ENCODE results near the gene HIP1R.
A peak's percentile ranks its signal among the peaks of the same experiment; 100 is the strongest.
"Not testable (repeated sequence)": the region's sequence is repeated elsewhere in the genome, so short reads cannot be mapped to it uniquely, and the experiment has no call there.

HIP1R gene

GRCh38 chr12:122875590-122876220, 40.4 kb downstream of the HIP1R start:
- Histone ChIP-seq H2BK5ac (ENCODE audit: low read depth, low read length, poor library complexity, severe bottlenecking) (no peak overlapping the region), H3K23ac (ENCODE audit: low read length in 2 of 2) (no peak overlapping the region), H2AK5ac (ENCODE audit: low read length, severe bottlenecking) (no peak overlapping the region), H3K4ac (ENCODE audit: low read depth in 1 of 2, low read length in 2 of 2) (no peak overlapping the region), H3K14ac (ENCODE audit: low read length in 2 of 2) (no peak overlapping the region), H2BK120ac (ENCODE audit: low read depth, low read length) (no peak overlapping the region), H4K91ac (ENCODE audit: low read length) (no peak overlapping the region), H2AFZ (ENCODE audit: low read depth, low read length) (no peak overlapping the region), H3K4me2 (ENCODE audit: low read length, poor library complexity, severe bottlenecking) (no peak overlapping the region), H3K27me3 (ENCODE audit: control insufficient read depth in 1 of 2, insufficient read depth in 1 of 2, low read length in 2 of 2) (no peaks in the 10 kb centered on the region), H3K27ac (ENCODE audit: low read length, poor library complexity, severe bottlenecking) (no peak overlapping the region), H2BK15ac (ENCODE audit: low read depth, poor library complexity, severe bottlenecking) (no peak overlapping the region), H3K9me3 (ENCODE audit: control insufficient read depth, low read length) (no peaks in the 10 kb centered on the region), H3K4me3 (ENCODE audit: insufficient read depth in 1 of 2, low read depth in 1 of 2, low read length in 2 of 2) (no peak overlapping the region), H3K9ac (ENCODE audit: low read length) (no peak overlapping the region), H3K4me1 (ENCODE audit: control insufficient read depth, insufficient read depth, low read depth, low read length) (peaks cover 40% of the 10 kb centered on the region), H2BK12ac (ENCODE audit: low read length in 2 of 2) (no peak overlapping the region), H3K36me3 (ENCODE audit: control insufficient read depth in 1 of 2, insufficient read depth in 2 of 2, low read depth in 1 of 2, low read length in 2 of 2) (peaks cover 4 to 8% of the 10 kb centered on the region in 2 experiments), H4K8ac (ENCODE audit: low read length) (no peak overlapping the region), H3K18ac (ENCODE audit: low read depth in 1 of 2, low read length in 2 of 2) (no peak overlapping the region), H3K79me1 (replicated peaks; ENCODE audit: low read length, poor library complexity, severe bottlenecking) (peaks cover 3% of the 10 kb centered on the region)
- WGBS = 85% methylated on average over 4 of the region's 7 CpGs
- no peak for DNase-seq

GRCh38 chr12:122876281-122876680, 41.0 kb downstream of the HIP1R start:
- H2BK12ac ChIP-seq (ENCODE audit: low read length in 2 of 2); H3K4me2 ChIP-seq (ENCODE audit: low read length, poor library complexity, severe bottlenecking); H3K36me3 ChIP-seq (ENCODE audit: control insufficient read depth in 1 of 2, insufficient read depth in 2 of 2, low read depth in 1 of 2, low read length in 2 of 2); H4K8ac ChIP-seq (ENCODE audit: low read length); H2AFZ ChIP-seq (ENCODE audit: low read depth, low read length); H3K18ac ChIP-seq (ENCODE audit: low read depth in 1 of 2, low read length in 2 of 2); H3K9me3 ChIP-seq (ENCODE audit: control insufficient read depth, low read length); H3K23ac ChIP-seq (ENCODE audit: low read length in 2 of 2); H3K9ac ChIP-seq (ENCODE audit: low read length); H3K14ac ChIP-seq (ENCODE audit: low read length in 2 of 2); H3K4me3 ChIP-seq (ENCODE audit: insufficient read depth in 1 of 2, low read depth in 1 of 2, low read length in 2 of 2); H3K27ac ChIP-seq (ENCODE audit: low read length, poor library complexity, severe bottlenecking); H2BK120ac ChIP-seq (ENCODE audit: low read depth, low read length); H2BK15ac ChIP-seq (ENCODE audit: low read depth, poor library complexity, severe bottlenecking); H3K79me1 ChIP-seq (replicated peaks; ENCODE audit: low read length, poor library complexity, severe bottlenecking); H2AK5ac ChIP-seq (ENCODE audit: low read length, severe bottlenecking); H3K27me3 ChIP-seq (ENCODE audit: control insufficient read depth in 1 of 2, insufficient read depth in 1 of 2, low read length in 2 of 2); H2BK5ac ChIP-seq (ENCODE audit: low read depth, low read length, poor library complexity, severe bottlenecking); DNase-seq; H3K4ac ChIP-seq (ENCODE audit: low read depth in 1 of 2, low read length in 2 of 2); H4K91ac ChIP-seq (ENCODE audit: low read length): not testable (repeated sequence)
- 90% methylated on average over 3 of the region's 5 CpGs for WGBS
- peaks cover 39% of the 10 kb centered on the region for H3K4me1 ChIP-seq (ENCODE audit: control insufficient read depth, insufficient read depth, low read depth, low read length)

- peaks cover 6% of the 10 kb centered on the region for H3K79me1 ChIP-seq (replicated peaks; ENCODE audit: low read length, poor library complexity, severe bottlenecking)
- H2BK5ac ChIP-seq (ENCODE audit: low read depth, low read length, poor library complexity, severe bottlenecking) = no peak overlapping the region
- no peak overlapping the region for H3K4me3 ChIP-seq (ENCODE audit: insufficient read depth in 1 of 2, low read depth in 1 of 2, low read length in 2 of 2)
- H3K23ac ChIP-seq (ENCODE audit: low read length in 2 of 2) = no peak overlapping the region
- no peak overlapping the region for H2BK15ac ChIP-seq (ENCODE audit: low read depth, poor library complexity, severe bottlenecking)
- H3K14ac ChIP-seq (ENCODE audit: low read length in 2 of 2) = no peak overlapping the region
- H3K9me3 ChIP-seq (ENCODE audit: control insufficient read depth, low read length) = no peaks in the 10 kb centered on the region
- H3K36me3 ChIP-seq (ENCODE audit: control insufficient read depth in 1 of 2, insufficient read depth in 2 of 2, low read depth in 1 of 2, low read length in 2 of 2) = peaks cover 4% of the 10 kb centered on the region in 2 experiments
- no peak overlapping the region for H3K4ac ChIP-seq (ENCODE audit: low read depth in 1 of 2, low read length in 2 of 2)
- 92% methylated on average over 3 of the region's 3 CpGs for WGBS
- peaks cover 38% of the 10 kb centered on the region for H3K4me1 ChIP-seq (ENCODE audit: control insufficient read depth, insufficient read depth, low read depth, low read length)
- no peak overlapping the region for H4K8ac ChIP-seq (ENCODE audit: low read length)
- H3K18ac ChIP-seq (ENCODE audit: low read depth in 1 of 2, low read length in 2 of 2) = no peak overlapping the region
- H2BK120ac ChIP-seq (ENCODE audit: low read depth, low read length) = no peak overlapping the region
- no peak overlapping the region for H2AK5ac ChIP-seq (ENCODE audit: low read length, severe bottlenecking)
- no peak overlapping the region for H3K4me2 ChIP-seq (ENCODE audit: low read length, poor library complexity, severe bottlenecking)
- no peak overlapping the region for H3K9ac ChIP-seq (ENCODE audit: low read length)
- no peak overlapping the region for H2AFZ ChIP-seq (ENCODE audit: low read depth, low read length)
- DNase-seq = no peak
- H3K27me3 ChIP-seq (ENCODE audit: control insufficient read depth in 1 of 2, insufficient read depth in 1 of 2, low read length in 2 of 2) = no peaks in the 10 kb centered on the region
- H2BK12ac ChIP-seq (ENCODE audit: low read length in 2 of 2) = no peak overlapping the region
- H4K91ac ChIP-seq (ENCODE audit: low read length) = no peak overlapping the region
- H3K27ac ChIP-seq (ENCODE audit: low read length, poor library complexity, severe bottlenecking) = no peak overlapping the region
These were observed 41.5 kb downstream of the HIP1R start for GRCh38 chr12:122876731-122877130.

- peaks cover 30% of the 10 kb centered on the region for H3K4me1 ChIP-seq (ENCODE audit: control insufficient read depth, insufficient read depth, low read depth, low read length)
- no peak overlapping the region for H2BK5ac ChIP-seq (ENCODE audit: low read depth, low read length, poor library complexity, severe bottlenecking)
- no peak overlapping the region for H2BK15ac ChIP-seq (ENCODE audit: low read depth, poor library complexity, severe bottlenecking)
- WGBS = 91% methylated on average over 16 of the region's 17 CpGs
- H3K9me3 ChIP-seq (ENCODE audit: control insufficient read depth, low read length) = no peaks in the 10 kb centered on the region
- no peak overlapping the region for H2AFZ ChIP-seq (ENCODE audit: low read depth, low read length)
- DNase-seq = no peak
- no peak overlapping the region for H3K4ac ChIP-seq (ENCODE audit: low read depth in 1 of 2, low read length in 2 of 2)
- H3K18ac ChIP-seq (ENCODE audit: low read depth in 1 of 2, low read length in 2 of 2) = no peak overlapping the region
- H2BK12ac ChIP-seq (ENCODE audit: low read length in 2 of 2) = no peak overlapping the region
- H3K4me2 ChIP-seq (ENCODE audit: low read length, poor library complexity, severe bottlenecking) = no peak overlapping the region
- peaks cover 10% of the 10 kb centered on the region for H3K79me1 ChIP-seq (replicated peaks; ENCODE audit: low read length, poor library complexity, severe bottlenecking)
- H4K8ac ChIP-seq (ENCODE audit: low read length) = no peak overlapping the region
- no peak overlapping the region for H3K4me3 ChIP-seq (ENCODE audit: insufficient read depth in 1 of 2, low read depth in 1 of 2, low read length in 2 of 2)
- no peak overlapping the region for H4K91ac ChIP-seq (ENCODE audit: low read length)
- no peaks in the 10 kb centered on the region for H3K27me3 ChIP-seq (ENCODE audit: control insufficient read depth in 1 of 2, insufficient read depth in 1 of 2, low read length in 2 of 2)
- H3K14ac ChIP-seq (ENCODE audit: low read length in 2 of 2) = no peak overlapping the region
- H3K23ac ChIP-seq (ENCODE audit: low read length in 2 of 2) = no peak overlapping the region
- H2AK5ac ChIP-seq (ENCODE audit: low read length, severe bottlenecking) = peak overlapping the region; percentile 16
- no peak overlapping the region for H2BK120ac ChIP-seq (ENCODE audit: low read depth, low read length)
- peak overlapping the region; percentile 70 for H3K9ac ChIP-seq (ENCODE audit: low read length)
- peaks cover 0 to 4% of the 10 kb centered on the region in 2 experiments for H3K36me3 ChIP-seq (ENCODE audit: control insufficient read depth in 1 of 2, insufficient read depth in 2 of 2, low read depth in 1 of 2, low read length in 2 of 2)
- peak overlapping the region; percentile 15 for H3K27ac ChIP-seq (ENCODE audit: low read length, poor library complexity, severe bottlenecking)
These were observed 43.7 kb downstream of the HIP1R start for GRCh38 chr12:122878780-122879612.
